GM08714 (cell line): ENCODE measurements around the gene ACOT13.
"Not testable (repeated sequence)": the region's sequence is repeated elsewhere in the genome, so short reads cannot be mapped to it uniquely, and the experiment has no call there.

Source experiments
- H3K4me3 ChIP-seq: fragments of 200-500 bp; sonication (Bioruptor generic); 2 replicates; pipeline ENCODE4 v1.5.1; 2014; ENCODE audit warnings: mild to moderate bottlenecking, low read length, inconsistent platforms
- ZNF274 ChIP-seq: IDR thresholded peaks from 2 replicates; pipeline ENCODE4 v1.6.1; 2012; ENCODE audit warnings: mild to moderate bottlenecking, low read depth, low read length

The ACOT13 gene

DNA sequence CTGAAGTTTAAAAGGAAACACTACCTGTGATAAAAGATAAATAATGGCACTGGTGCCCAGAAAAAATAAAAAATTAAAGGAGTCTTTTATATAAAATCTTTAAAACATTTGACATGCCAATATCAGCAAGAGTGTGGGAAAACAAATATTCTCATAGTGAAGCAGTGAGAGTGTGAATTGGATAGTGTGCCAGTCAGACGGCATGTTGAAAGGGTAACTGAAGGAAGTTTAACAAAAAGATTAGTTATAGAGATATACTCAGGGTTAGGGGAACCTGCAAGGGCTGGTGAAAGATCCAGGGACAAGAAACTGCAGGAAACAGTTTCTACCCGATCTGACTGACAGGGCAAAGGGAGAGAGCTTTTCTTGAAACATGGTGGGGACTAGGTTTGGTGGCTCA lies 85.6 kb downstream of the ACOT13 start:
- no peak for TF ChIP-seq ZNF274
- no peak overlapping the region for H3K4me3 ChIP-seq

DNA sequence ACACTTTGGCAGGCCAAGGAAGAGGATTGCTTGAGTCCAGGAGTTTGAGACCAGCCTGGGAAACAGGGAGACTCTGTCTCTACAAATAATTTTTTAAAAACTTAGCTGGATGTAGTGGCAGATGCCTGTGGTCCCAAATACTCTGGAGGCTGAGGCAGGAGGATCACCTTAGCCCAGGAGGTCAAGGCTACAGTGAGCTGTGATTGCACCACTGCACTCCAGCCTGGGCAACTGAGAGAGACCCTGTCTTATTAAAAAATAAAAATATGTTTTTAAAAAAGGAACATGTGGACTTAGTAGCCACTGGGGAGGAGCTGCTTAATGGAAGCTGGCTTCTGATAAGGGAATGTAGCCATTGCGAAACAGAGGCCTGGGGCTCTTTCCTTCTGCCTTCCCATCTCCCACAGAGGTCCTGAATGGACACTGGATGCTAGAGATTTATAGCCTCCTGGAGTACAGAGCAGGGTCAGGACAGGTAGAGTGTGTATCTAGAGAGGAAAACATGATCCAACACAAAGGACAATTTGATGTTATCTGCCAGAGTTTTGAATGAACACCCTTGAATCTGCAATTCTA lies 86.1 kb downstream of the ACOT13 start:
- TF ChIP-seq ZNF274, result no peak
- no peak overlapping the region for H3K4me3 ChIP-seq

DNA sequence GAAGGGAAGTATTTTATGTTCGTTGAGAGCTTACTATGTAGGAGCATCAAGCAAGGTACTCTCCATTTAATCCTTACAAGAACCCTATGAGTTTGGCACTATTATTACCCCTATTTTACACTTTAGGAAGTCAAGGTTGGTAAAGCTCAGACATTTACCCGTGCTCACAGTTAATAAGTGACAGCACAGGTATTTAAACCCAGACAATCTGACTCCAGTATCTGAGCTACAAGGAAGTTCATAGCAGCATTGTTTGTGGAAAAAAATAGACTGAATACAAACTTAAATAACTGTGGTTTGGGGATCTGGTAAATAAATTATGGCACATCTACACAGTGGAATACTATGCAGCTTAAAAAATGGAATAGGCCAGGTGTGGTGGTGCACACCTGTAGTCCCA lies 86.7 kb downstream of the ACOT13 start:
- no peak for TF ChIP-seq ZNF274
- H3K4me3 ChIP-seq, result no peak overlapping the region

DNA sequence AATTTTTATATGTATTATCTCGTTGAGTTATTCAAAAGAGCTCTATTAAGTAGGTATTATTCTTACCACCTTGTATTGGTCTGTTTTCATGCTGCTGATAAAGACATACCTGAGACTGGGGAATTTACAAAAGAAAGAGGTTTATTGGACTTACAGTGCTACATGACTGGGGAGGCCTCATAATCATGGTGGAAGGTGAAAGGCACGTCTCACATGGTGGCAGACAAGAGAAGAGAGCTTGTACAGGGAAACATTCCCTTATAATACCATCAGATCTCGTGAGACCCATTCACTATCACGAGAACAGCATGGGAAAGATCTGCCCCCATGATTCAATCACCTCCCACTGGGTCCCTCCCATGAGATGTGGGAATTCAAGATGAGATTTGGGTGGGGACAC lies 87.5 kb downstream of the ACOT13 start:
- not testable (repeated sequence) for H3K4me3 ChIP-seq
